ENCODE data around the gene RINT1.

Gene RINT1

GRCh38 chr7:105600720-105601550 lies 68.9 kb downstream of the RINT1 start:
- no peak for DNase-seq

GRCh38 chr7:105602325-105603305 lies 70.6 kb downstream of the RINT1 start:
- no peak for DNase-seq

- no peak for DNase-seq
Observed at GRCh38 chr7:105610165-105610930, 78.3 kb downstream of the RINT1 start.

- no peak for DNase-seq
Observed at GRCh38 chr7:105611856-105612775, 80.1 kb downstream of the RINT1 start.

- no peak for DNase-seq
Observed at GRCh38 chr7:105612806-105613205, 80.8 kb downstream of the RINT1 start.

GRCh38 chr7:105613611-105614330 lies 81.8 kb downstream of the RINT1 start:
- no peak for DNase-seq

GRCh38 chr7:105614341-105614840 lies 82.4 kb downstream of the RINT1 start:
- DNase-seq = no peak
